HG03095 (cell line): ENCODE data around the gene DAB2IP.

ENCODE experiments used
- ATAC-seq: cut with Tn5 transposase; IDR thresholded peaks from one replicate; pipeline ENCODE4 v1.9.1; 2021; ENCODE audit warnings: moderate library complexity; ENCODE audit not compliant: unreplicated experiment

Gene DAB2IP

DNA sequence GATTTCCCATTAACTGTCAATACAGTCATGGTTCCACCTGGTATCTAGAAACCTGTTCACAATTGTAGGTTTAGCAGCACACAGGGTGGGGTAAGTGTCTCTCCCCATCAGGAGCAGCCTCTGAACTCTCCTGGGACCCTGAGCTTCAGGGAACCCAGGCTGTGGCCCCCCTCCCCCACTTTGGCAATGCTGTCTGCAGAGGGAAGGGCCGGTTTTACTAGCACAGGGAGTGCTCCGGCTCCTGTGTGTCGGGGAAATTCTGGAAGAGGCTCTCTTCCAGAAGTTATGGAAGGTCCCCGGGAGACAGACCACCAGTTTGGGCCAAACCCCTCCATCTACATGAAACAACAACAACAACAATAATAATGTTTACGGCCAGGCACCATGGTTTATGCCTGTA, 9.9 kb downstream of the DAB2IP start:
- ATAC-seq = no peak

DNA sequence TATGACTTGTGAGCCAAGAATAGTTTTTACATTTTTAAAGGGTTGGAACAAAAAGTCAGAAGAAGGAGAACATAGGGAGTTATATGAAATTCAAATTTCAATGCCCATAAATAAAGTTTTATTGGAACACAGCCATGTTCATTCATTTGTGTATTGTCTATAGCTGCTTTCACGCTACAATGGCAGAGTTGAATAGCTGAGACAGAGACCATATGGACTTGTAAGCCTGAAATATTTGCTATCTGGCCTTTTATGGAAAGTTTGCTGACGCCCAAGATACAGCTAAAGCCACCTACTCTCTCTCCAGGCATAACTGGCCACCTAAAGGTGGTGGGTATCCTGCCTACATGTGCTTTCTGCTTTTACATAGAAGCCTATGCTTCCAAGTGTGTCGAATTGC, 10.9 kb downstream of the DAB2IP start:
- no peak for ATAC-seq

DNA sequence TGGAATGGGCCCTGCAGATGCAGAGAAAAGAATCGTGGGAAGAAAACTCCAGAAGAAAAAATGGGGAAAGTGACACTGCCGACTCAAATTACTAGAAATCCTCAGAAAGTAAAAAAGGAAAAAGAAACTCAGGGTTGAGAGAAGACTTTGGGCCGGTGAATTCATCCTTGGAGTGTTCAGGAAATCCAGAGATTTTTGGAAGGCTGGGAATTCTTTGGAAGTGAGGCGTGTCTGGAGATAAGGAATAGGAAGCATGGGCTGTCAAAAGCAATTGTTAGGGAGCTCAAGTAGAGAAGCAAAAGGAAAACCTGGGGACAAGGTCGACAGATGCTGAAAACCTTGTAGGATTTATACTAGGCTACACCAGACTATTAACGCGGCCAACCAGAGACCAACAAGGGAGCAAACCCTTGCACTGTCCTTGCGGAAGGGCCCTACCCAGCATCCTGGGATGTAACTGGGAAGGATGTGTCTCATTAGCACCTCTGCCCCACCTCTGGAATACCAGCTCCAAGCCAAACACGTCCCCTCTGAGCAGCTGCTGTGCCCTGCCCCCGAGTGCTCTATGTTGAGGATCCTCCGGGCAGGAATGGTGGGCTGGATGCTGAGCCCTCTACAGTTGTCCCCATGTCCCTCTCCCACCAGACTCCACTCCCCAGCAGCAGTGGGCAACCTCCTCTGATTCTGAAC, 11.6 kb downstream of the DAB2IP start:
- no peak for ATAC-seq

GRCh38 chr9:121663591-121663990, 12.2 kb downstream of the DAB2IP start:
- ATAC-seq = no peak

DNA sequence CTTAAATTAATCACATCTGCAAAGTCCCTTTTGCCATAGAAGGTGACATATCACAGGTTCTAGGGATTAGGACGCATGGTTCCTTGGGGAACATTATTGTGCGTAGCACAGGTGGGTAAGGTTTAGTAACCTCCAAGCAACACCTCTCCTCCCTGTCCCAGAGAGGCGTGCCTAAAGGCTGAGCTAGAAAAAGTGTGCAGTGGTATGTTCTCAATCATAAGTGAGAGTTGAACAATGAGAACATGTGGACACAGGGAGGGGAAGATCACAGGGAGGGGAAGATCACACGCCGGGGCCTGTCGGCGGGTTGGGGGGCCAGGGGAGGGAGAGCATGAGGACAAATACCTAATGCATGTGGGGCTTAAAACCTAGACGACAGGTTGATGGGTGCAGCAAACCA, 14.9 kb downstream of the DAB2IP start:
- ATAC-seq = no peak

DNA sequence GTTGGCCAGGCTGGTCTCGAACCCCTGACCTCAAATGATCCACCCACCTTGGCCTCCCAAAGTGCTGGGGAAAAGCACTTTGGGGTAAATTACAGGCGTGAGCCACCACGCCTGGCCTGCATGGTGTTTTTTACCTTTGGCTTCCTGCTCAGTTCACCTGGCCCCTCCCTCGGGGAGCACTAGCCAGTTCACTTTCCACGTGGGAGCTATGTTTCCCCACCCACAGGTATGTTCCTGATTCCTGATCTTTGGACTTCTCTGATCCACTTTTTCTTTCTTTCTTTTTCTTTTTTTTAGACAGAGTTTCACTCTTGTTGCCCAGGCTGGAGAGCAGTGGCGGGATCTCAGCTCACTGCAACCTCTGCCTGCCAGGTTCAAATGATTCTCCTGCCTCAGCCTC, 15.8 kb downstream of the DAB2IP start:
- no peak for ATAC-seq

DNA sequence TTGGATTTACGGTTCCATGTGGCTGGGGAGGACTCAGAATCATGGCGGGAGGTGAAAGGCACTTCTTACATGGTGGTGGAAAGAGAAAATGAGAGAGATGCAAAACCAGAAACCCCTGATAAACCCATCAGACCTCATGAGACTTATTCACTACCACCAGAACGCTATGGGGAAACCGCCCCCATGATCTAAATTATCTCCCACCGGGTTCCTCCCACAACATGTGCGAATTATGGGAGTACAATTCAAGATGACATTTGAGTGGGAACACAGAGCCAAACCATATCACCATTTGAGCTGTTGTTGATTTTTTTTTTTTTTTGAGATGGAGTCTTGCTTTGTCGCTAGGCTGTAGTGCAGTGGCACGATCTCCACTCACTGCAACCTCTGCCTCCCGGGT, 16.5 kb downstream of the DAB2IP start:
- no peak for ATAC-seq

DNA sequence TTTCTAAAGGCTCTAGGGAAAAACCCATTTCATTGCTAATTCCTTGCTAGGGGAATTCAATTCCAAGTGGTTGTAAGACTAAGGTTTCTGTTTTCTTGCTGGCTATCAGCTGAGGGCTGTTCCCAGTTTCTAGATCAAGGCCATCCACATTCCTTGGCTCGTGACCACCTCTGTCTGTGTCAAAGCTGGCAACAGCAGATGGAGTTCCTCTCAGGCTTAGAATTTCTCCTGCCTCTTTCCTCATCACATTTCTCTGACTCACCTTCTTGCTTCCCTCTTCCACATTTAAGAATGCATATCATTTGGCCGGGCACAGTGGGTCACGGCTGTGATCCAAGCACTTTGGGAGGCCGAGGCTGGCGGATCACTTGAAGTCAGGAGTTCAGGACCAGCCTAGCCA, 19.0 kb downstream of the DAB2IP start:
- no peak for ATAC-seq

DNA sequence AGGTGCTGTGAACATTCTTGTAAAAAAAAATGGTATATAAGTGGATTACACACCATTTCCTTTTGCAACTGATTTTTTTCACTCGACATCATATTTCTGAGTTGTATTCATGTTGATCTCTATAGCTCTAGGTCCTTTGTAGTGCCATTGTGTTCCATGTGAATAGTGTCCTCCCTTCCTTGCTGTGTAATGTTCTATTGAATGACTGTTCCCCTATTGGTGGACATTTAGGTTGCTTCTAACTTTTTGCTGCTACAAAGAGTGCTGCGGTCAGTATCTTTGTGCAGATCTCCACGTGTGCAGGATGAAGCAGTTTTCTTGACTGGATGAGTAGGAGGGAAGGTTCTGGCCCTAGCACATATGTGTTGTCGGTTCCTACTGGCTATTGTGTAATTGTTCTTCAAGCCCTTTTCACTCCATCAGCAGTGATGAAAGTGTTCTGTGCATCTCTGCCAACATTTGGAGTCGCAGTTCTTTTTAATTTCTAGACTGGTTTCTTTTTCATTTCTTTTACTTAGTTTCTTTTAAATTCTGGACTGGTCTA, 20.2 kb downstream of the DAB2IP start:
- ATAC-seq = no peak

DNA sequence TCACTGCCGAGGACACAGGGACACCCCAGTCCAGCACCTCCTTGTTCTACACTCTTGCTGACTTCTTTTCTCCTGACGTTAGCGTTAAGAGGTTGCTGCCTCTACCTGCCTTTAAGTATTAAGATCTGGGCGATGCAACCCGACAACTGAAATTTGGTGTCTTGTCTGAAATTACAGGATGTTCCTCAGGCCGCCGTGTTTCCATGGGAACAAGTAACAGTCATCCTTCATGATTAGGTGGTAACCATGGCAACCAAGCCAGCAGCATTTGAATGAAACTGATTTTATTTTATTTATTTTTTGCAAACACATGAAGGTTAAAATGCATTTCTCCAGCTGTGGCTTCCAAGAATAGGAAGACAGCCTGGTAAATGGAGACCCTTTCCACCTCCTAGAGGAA, 20.8 kb downstream of the DAB2IP start:
- ATAC-seq = no peak

- ATAC-seq = no peak
Observed at GRCh38 chr9:121672986-121673385, 21.6 kb downstream of the DAB2IP start.

GRCh38 chr9:121673576-121673975, 22.1 kb downstream of the DAB2IP start:
- ATAC-seq = no peak

DNA sequence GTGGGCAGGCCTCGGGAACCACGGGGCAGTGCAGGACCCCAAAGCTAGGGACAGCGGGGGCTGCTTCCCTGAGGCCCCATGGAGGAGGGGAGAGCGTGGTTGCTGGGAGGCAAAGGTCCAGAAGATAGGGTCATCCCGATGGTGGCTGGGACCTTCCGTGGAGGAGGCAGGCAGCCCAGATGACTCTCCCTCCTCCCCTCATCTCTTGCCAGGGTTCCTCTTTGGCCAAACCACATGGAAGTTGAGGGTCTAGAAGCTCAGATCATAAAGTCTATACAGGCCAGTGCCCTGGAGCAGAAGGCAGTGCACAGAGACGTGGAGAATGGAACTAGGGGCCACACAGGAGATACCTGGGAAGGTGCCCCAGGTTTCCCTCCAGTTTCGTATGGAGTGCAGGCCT, 22.6 kb downstream of the DAB2IP start:
- no peak for ATAC-seq

DNA sequence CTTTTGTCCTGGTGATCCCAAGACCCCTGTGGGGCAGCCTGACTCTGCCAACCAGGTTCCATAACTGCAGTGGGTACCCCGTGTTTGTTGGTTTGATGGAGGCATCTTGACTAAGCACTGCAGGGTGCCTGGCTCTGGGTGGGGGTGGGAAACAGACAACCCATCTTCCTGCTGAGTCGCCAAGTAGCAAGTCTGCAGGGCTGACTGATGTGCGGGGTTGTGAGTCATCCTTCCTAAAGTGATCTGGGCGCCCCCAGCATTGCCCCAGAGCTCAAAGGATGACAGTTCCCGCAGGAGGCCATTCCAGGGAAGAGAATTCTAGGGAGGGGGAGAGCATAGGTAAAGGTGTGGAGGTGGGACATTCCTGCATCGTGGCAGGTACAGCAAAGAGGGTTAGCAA, 23.5 kb downstream of the DAB2IP start:
- no peak for ATAC-seq

DNA sequence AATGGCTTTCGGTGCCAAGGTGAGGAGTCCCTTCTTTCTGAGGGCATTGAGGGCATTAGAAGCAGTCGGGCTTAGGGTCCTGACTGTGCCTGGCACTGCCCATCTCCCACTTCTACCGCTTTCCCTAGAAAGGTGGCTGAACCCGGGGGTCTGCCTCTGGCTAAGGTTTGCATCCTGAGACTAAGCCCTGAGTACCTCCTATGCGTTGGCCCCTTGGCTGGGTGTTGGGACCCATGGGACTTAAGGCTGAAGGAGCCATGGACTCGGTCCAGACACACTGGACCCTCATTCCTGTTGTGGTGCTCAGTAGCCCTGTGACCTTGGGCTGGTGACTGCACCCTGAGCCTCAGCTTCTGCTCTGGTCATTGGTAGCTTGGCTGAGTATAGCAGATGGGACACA, 23.9 kb downstream of the DAB2IP start:
- no peak for ATAC-seq

DNA sequence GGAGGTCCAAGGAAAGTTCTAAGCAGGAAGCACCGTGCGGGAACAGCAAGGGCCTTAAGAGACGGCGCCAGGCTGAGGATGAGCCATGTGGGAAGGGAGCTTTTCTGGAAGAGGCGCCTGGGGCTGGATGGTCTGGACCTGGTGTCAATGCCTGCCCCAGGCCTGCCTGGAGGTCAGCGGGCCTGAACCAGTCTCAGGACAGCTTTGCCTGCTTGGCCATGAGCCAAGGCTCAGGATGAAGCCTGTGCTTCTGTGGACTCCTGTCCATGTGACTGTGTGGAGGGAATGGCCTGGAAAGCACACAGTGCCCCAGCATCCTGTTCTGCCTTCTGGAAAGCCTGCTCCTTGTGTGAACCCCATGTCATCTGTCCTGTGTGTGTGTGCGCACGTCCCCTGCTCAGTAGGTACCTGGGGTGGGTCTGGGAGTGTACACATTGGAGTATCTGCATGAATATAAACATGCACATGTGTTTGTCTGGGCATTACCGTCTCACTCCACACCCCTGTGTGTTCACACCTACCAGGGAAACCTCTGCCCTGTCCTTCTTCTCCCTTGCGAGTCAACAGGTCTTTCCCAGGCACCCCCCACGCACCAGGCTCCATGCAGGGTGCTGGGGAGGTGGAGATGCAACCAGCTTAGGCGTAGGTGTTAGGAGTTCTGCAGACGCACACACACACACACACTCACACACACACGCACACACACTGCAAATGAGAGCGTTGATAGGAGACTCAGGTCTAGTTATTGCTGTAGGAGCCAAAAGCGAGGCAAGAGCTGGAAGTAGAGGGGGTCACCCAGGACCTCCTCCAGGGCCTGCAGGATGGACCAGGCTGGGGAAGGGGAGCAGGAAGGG, 24.8 kb downstream of the DAB2IP start:
- no peak for ATAC-seq

- no peak for ATAC-seq
Observed at GRCh38 chr9:121676926-121677325, 25.5 kb downstream of the DAB2IP start.

DNA sequence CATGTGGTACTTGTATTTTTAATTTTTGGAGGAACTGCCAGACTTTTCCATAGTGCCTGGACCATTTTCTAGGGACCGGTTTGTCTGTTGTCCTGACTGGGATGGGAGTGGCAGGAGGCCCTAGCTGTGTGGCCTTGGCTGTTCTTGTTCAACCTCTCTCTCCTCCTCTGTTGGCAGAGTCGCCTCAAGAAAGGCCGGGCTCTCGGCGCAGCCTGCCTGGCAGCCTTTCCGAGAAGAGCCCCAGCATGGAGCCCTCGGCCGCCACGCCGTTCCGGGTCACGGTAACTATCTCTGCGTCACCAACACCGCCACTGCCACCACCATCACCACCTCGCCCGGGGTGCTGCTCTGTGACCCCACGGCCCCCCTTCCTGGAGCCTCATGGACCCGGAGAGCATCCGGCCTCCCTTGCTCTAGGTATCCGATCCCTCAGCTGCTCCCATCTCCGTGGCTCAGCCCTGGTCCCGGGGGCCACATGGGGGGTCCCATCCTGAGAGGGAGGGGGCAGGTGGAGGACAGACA, 27.1 kb downstream of the DAB2IP start:
- no peak for ATAC-seq

GRCh38 chr9:121679901-121680635, 28.6 kb downstream of the DAB2IP start:
- no peak for ATAC-seq

GRCh38 chr9:121681404-121681803, 30.0 kb downstream of the DAB2IP start:
- ATAC-seq = no peak

GRCh38 chr9:121682201-121682600, 30.8 kb downstream of the DAB2IP start:
- ATAC-seq = no peak
